K562 (cell line): ENCODE data around the gene UCK1. TPM values are rescaled to one million over a fixed set of nuclear protein-coding genes. Genes with fewer than 3 reads are reported as not detected.

ENCODE experiments used
- ATAC-seq: fragments of 200-7000 bp; cut with Tn5 transposase; 3 replicates; pipeline ENCODE4 v1.9.1; 2020; ENCODE audit warnings: moderate library complexity
- BruUV-seq: library from RNA; stranded (reverse); fragments of 400-500 nt; replicated peaks from 2 replicates; lab custom pipeline; 2021; lab: Mats Ljungman, UMichigan
- CTCF ChIA-PET: fragments of 300-600 bp; formaldehyde crosslinking; extraction: SDS; loops from one replicate; lab custom pipeline; 2021; ENCODE audit warnings: low intra/inter-chr PET ratio; lab: Yijun Ruan, JAX
- POLR2A ChIA-PET: fragments of 300-600, 350-650 bp; sonication (Branson Sonifier 250); formaldehyde crosslinking; extraction: SDS; loops from one replicate; lab custom pipeline; 2021; ENCODE audit warnings: antibody characterized with exemption, inconsistent platforms; lab: Yijun Ruan, JAX
- DNase-seq, 4 experiments: peaks; one replicate each; pipeline versions ENCODE4 v3.0.0 to v3.0.0-alpha.2; 2011 to 2018; ENCODE audit warnings: low spot score in 3 of 4, mixed read lengths in 3 of 4; ENCODE audit errors: extremely low read depth in 1 of 4
- FAIRE-seq: peaks from 2 replicates; lab custom pipeline; 2011; peaks lifted over from hg19 to GRCh38; lab: Jason Lieb, UNC
- H2AFZ ChIP-seq: 2 replicates; pipeline ENCODE4 v1.6.0; 2011; ENCODE audit warnings: low read depth, low read length, control low read depth, inconsistent platforms
- H3K27ac ChIP-seq: fragments of 200-600 bp; 3 replicates; pipeline ENCODE4 v1.8.0; 2011; ENCODE audit warnings: low read depth, mild to moderate bottlenecking, control low read depth, inconsistent platforms, low read length, moderate library complexity, mixed read lengths; ENCODE audit errors: extremely low read depth
- H3K27me3 ChIP-seq, 2 experiments: fragments of 300-600 bp in 1 of 2; 2 replicates in 1 of 2; 3 replicates in 1 of 2; pipeline versions ENCODE4 v1.6.0 to v1.8.0; 2011; ENCODE audit warnings: inconsistent platforms in 2 of 2, low read length in 2 of 2, mild to moderate bottlenecking in 1 of 2, mixed read lengths in 1 of 2, moderate library complexity in 1 of 2; ENCODE audit not compliant: control insufficient read depth in 2 of 2, insufficient read depth in 2 of 2
- H3K36me3 ChIP-seq: fragments of 300-600 bp; 3 replicates; pipeline ENCODE4 v1.8.0; 2011; ENCODE audit warnings: mild to moderate bottlenecking, low read length, inconsistent platforms; ENCODE audit not compliant: control insufficient read depth, insufficient read depth
- H3K4me1 ChIP-seq, 2 experiments: fragments of 200-600 bp in 1 of 2; replicated peaks in 1 of 2; 2 replicates in 1 of 2; 3 replicates in 1 of 2; pipeline versions ENCODE4 v1.5.1 to v1.8.0; 2011; ENCODE audit warnings: inconsistent platforms in 2 of 2, low read length in 2 of 2, mild to moderate bottlenecking in 1 of 2, mixed read lengths in 1 of 2, moderate library complexity in 1 of 2; ENCODE audit not compliant: control insufficient read depth in 2 of 2, insufficient read depth in 2 of 2
- H3K4me2 ChIP-seq: 2 replicates; pipeline ENCODE4 v1.6.1; 2011; ENCODE audit warnings: low read length, control low read depth, inconsistent platforms, mixed read lengths; ENCODE audit not compliant: insufficient read depth
- H3K4me3 ChIP-seq: fragments of 200-600 bp; sonication (generic), shearing (Covaris generic); 2 replicates; pipeline ENCODE4 v1.5.1; 2016; ENCODE audit warnings: control low read depth, inconsistent platforms
- H3K79me2 ChIP-seq: fragments of 200-600 bp; 3 replicates; pipeline ENCODE4 v1.8.0; 2011; ENCODE audit warnings: low read length, inconsistent platforms; ENCODE audit not compliant: control insufficient read depth, insufficient read depth
- H3K9ac ChIP-seq, 2 experiments: 2 replicates each; pipeline versions ENCODE4 v1.6.0 to v1.6.1; 2011; ENCODE audit warnings: low read depth in 2 of 2, low read length in 2 of 2, control low read depth in 1 of 2, inconsistent platforms in 1 of 2, mild to moderate bottlenecking in 1 of 2, mixed read lengths in 1 of 2; ENCODE audit not compliant: insufficient read depth in 1 of 2
- H3K9me1 ChIP-seq: one replicate; pipeline ENCODE4 v1.6.0; 2011; ENCODE audit warnings: inconsistent platforms, mild to moderate bottlenecking, low read length, moderate library complexity; ENCODE audit not compliant: control insufficient read depth, insufficient read depth
- H3K9me3 ChIP-seq: replicated peaks from 2 replicates; pipeline ENCODE4 v1.5.1; 2011; ENCODE audit warnings: low read depth, low read length, inconsistent platforms; ENCODE audit not compliant: control insufficient read depth, insufficient read depth
- H4K20me1 ChIP-seq: replicated peaks from 2 replicates; pipeline ENCODE4 v1.6.1; 2011; ENCODE audit warnings: low read length, inconsistent platforms, mixed read lengths; ENCODE audit not compliant: control insufficient read depth, insufficient read depth
- ATF7 ChIP-seq: fragments of 450-650 bp; IDR thresholded peaks from 2 replicates; pipeline ENCODE4 v1.7.1; 2014; ENCODE audit warnings: mild to moderate bottlenecking, moderate library complexity
- DDX20 ChIP-seq: fragments of 450-650 bp; IDR thresholded peaks from 2 replicates; pipeline ENCODE4 v1.6.1; 2016; ENCODE audit warnings: missing genetic modification characterization, low read depth, mild to moderate bottlenecking, missing compliant biosample characterization, moderate library complexity
- ELF2 ChIP-seq: fragments of 250-450 bp; sonication (Bioruptor Pico); IDR thresholded peaks from 2 replicates; pipeline ENCODE4 v1.5.0; 2021; ENCODE audit warnings: mild to moderate bottlenecking
- EP400 ChIP-seq: fragments of 450-650 bp; IDR thresholded peaks from 2 replicates; pipeline ENCODE4 v1.6.1; 2017; ENCODE audit warnings: antibody characterized with exemption, mild to moderate bottlenecking, moderate library complexity
- FOXJ3 ChIP-seq: sonication (generic); formaldehyde crosslinking; IDR thresholded peaks from 2 replicates; pipeline ENCODE4 v1.4.0; 2020; ENCODE audit warnings: mild to moderate bottlenecking, missing genetic modification reagents
- HDGF ChIP-seq: fragments of 450-650 bp; IDR thresholded peaks from 2 replicates; pipeline ENCODE4 v1.6.1; 2016
- IRF1 ChIP-seq: sonication (generic); formaldehyde crosslinking; IDR thresholded peaks from 2 replicates; pipeline ENCODE4 v1.8.0; 2022; ENCODE audit warnings: missing genetic modification reagents, mild to moderate bottlenecking, borderline replicate concordance
- KDM1A ChIP-seq, 2 experiments: fragments of 450-650 bp; IDR thresholded peaks; 2 replicates each; pipeline ENCODE4 v1.6.1; 2016; ENCODE audit warnings: mild to moderate bottlenecking in 2 of 2
- KLF10 ChIP-seq: fragments of 250-450 bp; sonication (Bioruptor Pico); IDR thresholded peaks from 2 replicates; pipeline ENCODE4 v1.6.1; 2021; ENCODE audit warnings: matching md5 sums
- NR4A1 ChIP-seq, 2 experiments: fragments of 250-450 bp in 1 of 2; fragments of 450-650 bp in 1 of 2; sonication (Bioruptor Pico) in 1 of 2; IDR thresholded peaks; 2 replicates each; pipeline versions ENCODE4 v1.4.0 to v1.6.1; 2016 to 2020; ENCODE audit warnings: mild to moderate bottlenecking in 2 of 2, missing compliant biosample characterization in 1 of 2, missing genetic modification characterization in 1 of 2, moderate library complexity in 1 of 2
- POLR2A ChIP-seq: fragments of 450-650 bp; conservative IDR thresholded peaks from 2 replicates; pipeline ENCODE4 v1.6.1; 2016
- PRPF4 ChIP-seq: fragments of 200-400 bp; formaldehyde crosslinking; IDR thresholded peaks from one replicate; pipeline ENCODE4 v1.6.1; 2017; ENCODE audit warnings: low read length, low read depth, mild to moderate bottlenecking; ENCODE audit not compliant: insufficient read depth, poor library complexity, severe bottlenecking
- PTRF ChIP-seq: fragments of 450-650 bp; IDR thresholded peaks from 2 replicates; pipeline ENCODE4 v1.6.1; 2016; ENCODE audit warnings: mild to moderate bottlenecking, missing genetic modification characterization, missing compliant biosample characterization
- PURB ChIP-seq: sonication (generic); formaldehyde crosslinking; IDR thresholded peaks from 2 replicates; pipeline ENCODE4 v1.9.0; 2021; ENCODE audit warnings: low read depth, mild to moderate bottlenecking, missing genetic modification reagents
- RBM15 ChIP-seq: fragments of 200-400 bp; formaldehyde crosslinking; IDR thresholded peaks from 2 replicates; pipeline ENCODE4 v1.6.1; 2018; ENCODE audit warnings: mild to moderate bottlenecking, low read length, moderate library complexity; ENCODE audit not compliant: insufficient read depth
- RCOR1 ChIP-seq, 2 experiments: IDR thresholded peaks; 2 replicates each; pipeline ENCODE4 v1.6.1; 2012; ENCODE audit warnings: low read depth in 2 of 2, low read length in 2 of 2, borderline replicate concordance in 1 of 2, improper control_type of control experiment in 1 of 2
- RFX5 ChIP-seq: IDR thresholded peaks from 2 replicates; pipeline ENCODE4 v1.6.1; 2011; ENCODE audit warnings: low read depth, mild to moderate bottlenecking, improper control_type of control experiment, low read length
- SMARCA4 ChIP-seq: fragments of 450-650 bp; IDR thresholded peaks from 2 replicates; pipeline ENCODE4 v1.6.1; 2016
- SP2 ChIP-seq: IDR thresholded peaks from 2 replicates; pipeline ENCODE4 v1.6.1; 2011; ENCODE audit warnings: mild to moderate bottlenecking, low read depth, low read length, moderate library complexity; ENCODE audit not compliant: poor library complexity, severe bottlenecking; ENCODE audit errors: extremely low read depth
- SRSF9 ChIP-seq: fragments of 200-400 bp; formaldehyde crosslinking; IDR thresholded peaks from 2 replicates; pipeline ENCODE4 v1.6.1; 2017; ENCODE audit warnings: low read depth, low read length, borderline replicate concordance
- TEAD4 ChIP-seq, 2 experiments: sonication (generic) in 1 of 2; formaldehyde crosslinking in 1 of 2; IDR thresholded peaks; 2 replicates each; pipeline versions ENCODE4 v1.6.1 to v1.8.0; 2012 to 2022; ENCODE audit warnings: borderline replicate concordance in 1 of 2, inconsistent platforms in 1 of 2, low read length in 1 of 2, mild to moderate bottlenecking in 1 of 2, missing genetic modification reagents in 1 of 2
- XRCC3 ChIP-seq: fragments of 450-650 bp; IDR thresholded peaks from 2 replicates; pipeline ENCODE4 v1.6.1; 2017; ENCODE audit warnings: mild to moderate bottlenecking, moderate library complexity
- YBX1 ChIP-seq: fragments of 450-650 bp; IDR thresholded peaks from 2 replicates; pipeline ENCODE4 v1.7.1; 2016; ENCODE audit warnings: mild to moderate bottlenecking
- WGBS: fragments of 100-300 bp; shearing (Covaris generic); methylation state at CpG from one replicate; pipeline ENCODE4 v1.1.6; 2016; ENCODE audit warnings: low coverage, mixed read lengths; ENCODE audit not compliant: insufficient coverage; ENCODE audit errors: missing lambda C conversion rate; 5-methylcytosine and 5-hydroxymethylcytosine counted together
- in situ Hi-C: fragments of 300-500 bp; cut with MboI; formaldehyde crosslinking; loops from 4 replicates; pipeline ENCODE4 v1.15.0; 2018; ENCODE audit warnings: inconsistent platforms, mixed read lengths
- intact Hi-C: fragments of 100-400 bp; cut with micrococcal nuclease; formaldehyde crosslinking; loops from 2 replicates; pipeline ENCODE4 v1.14.2; 2022
- polyA plus RNA-seq, 8 experiments: library from polyadenylated mRNA; depleted of rRNA in 4 of 8; stranded (reverse) in 5 of 8; unstranded in 3 of 8; fragments of >200 nt; fragmentation: Nextera tagmentation in 2 of 8; fragmentation: Illumina TruSeq in 1 of 8; extraction: Ambion mirVana in 2 of 8; extraction: Trizol in 1 of 8; gene quantifications; 2 replicates each; pipeline versions ENCODE4 v1.2.1 to v1.2.3, GENCODE V29; 2011 to 2014; ENCODE audit warnings: inconsistent platforms in 1 of 8, missing spikeins in 1 of 8
- total RNA-seq, 7 experiments: library from RNA; depleted of rRNA in 6 of 7; stranded (reverse); fragments of >200 nt in 6 of 7; fragmentation: Illumina TruSeq in 2 of 7; extraction: Trizol in 2 of 7; gene quantifications; 2 replicates each; pipeline versions ENCODE4 v1.2.1 to v1.2.3, GENCODE V29; 2011 to 2021; ENCODE audit warnings: low replicate concordance in 1 of 7
- TF ChIP-seq, protein P1 (sequence below): fragments of 250-450 bp; sonication (Bioruptor Pico); IDR thresholded peaks from 2 replicates; pipeline ENCODE4 v1.4.0; 2020

Gene UCK1
- total and polyA plus RNA-seq, 9 of the 15 experiments (the other 6 are each of a cell fraction or from before 2014, with no cell fraction given) = 0.27 to 27.5 (median 16.1) TPM

DNA sequence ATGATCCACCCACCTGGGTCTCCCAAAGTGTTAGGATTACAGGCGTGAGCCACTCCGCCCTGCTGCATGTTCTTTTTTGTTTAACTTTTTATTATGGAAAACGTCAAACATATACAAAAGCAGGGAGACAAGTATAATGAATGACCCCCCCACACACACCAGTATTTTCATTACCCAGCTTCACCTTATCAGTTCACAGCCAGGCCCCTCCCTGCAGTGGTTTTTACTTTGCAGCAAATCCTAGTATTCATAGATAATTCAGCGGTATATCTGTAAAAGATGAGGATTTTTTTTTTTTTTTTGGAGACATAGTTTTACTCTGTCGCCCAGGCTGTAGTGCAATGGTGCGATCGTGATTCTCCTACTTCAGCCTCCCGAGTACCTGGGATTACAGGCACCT lies 26.1 kb downstream of the UCK1 start:
- no peak overlapping the region for H2AFZ ChIP-seq
- POLR2A ChIA-PET = interaction anchor here (0.6 kb wide), 2 partner anchors 39 to 144 kb away, joined by 3 read pairs; no protein-coding TSS in a partner anchor
- no peaks in the 10 kb centered on the region for H3K9me3 ChIP-seq
- H3K4me3 ChIP-seq = no peak overlapping the region
- no peak overlapping the region for H3K4me2 ChIP-seq
- H3K36me3 ChIP-seq = peaks cover 11% of the 10 kb centered on the region; the same call in 1 of the 3 replicates
- H3K9ac ChIP-seq = no peak overlapping the region
- BruUV-seq = no TSS peak
- intact Hi-C loops = loop anchor here (10.0 kb wide), 1 partner anchor 240 kb away; the partner anchor contains the start of gene RAPGEF1
- H3K27ac ChIP-seq = no peak overlapping the region
- WGBS = 52% methylated on average over 7 of the region's 8 CpGs
- H3K79me2 ChIP-seq = peaks cover 10% of the 10 kb centered on the region
- H4K20me1 ChIP-seq = no peaks in the 10 kb centered on the region; the same call in 1 of the 2 replicates
- DNase-seq = peak in 2 of 4 experiments; percentile 46 to 60
- FAIRE-seq = peak; percentile 40
- in situ Hi-C loops = no loop called here
- CTCF ChIA-PET = no interaction called here
- ATAC-seq = no peak
- no peaks in the 10 kb centered on the region for H3K27me3 ChIP-seq
- peaks cover 4 to 25% of the 10 kb centered on the region in 2 experiments; a peak in 4 of 5 replicates for H3K4me1 ChIP-seq
- H3K9me1 ChIP-seq = no peaks in the 10 kb centered on the region
- TF ChIP-seq ELF2 (CRISPR knock-in tag) (no peak), HDGF (no peak), KLF10 (CRISPR knock-in tag) (no peak), POLR2A (no peak), RFX5 (no peak), KDM1A (IDR thresholded peaks at IDR 0.05) (peak; percentile 70 to 80), XRCC3 (no peak), SMARCA4 (peak; percentile 36; the same call in 1 of the 2 replicates), DDX20 (tag) (no peak), IRF1 (CRISPR knock-in tag) (no peak), PTRF (tag) (no peak), TEAD4 (IDR thresholded peaks at IDR 0.05; ENCODE audit: low read length) (peak; percentile 24; the same call in 1 of the 2 replicates), TEAD4 (CRISPR knock-in tag; IDR thresholded peaks at IDR 0.05; ENCODE audit: borderline replicate concordance) (no peak), RBM15 (no peak), ATF7 (no peak), YBX1 (no peak), PURB (no peak), SP2 (no peak), RCOR1 (IDR thresholded peaks at IDR 0.05; ENCODE audit: borderline replicate concordance in 1 of 2, low read depth in 2 of 2, low read length in 2 of 2) (peak in 1 of 2 experiments; percentile 82; a peak in 2 of 4 replicates), SRSF9 (no peak), EP400 (no peak), FOXJ3 (CRISPR knock-in tag) (no peak), PRPF4 (no peak), NR4A1 (CRISPR knock-in tag; IDR thresholded peaks at IDR 0.05) (no peak), NR4A1 (tag; IDR thresholded peaks at IDR 0.05) (no peak)
- TF ChIP-seq, protein P1, sequence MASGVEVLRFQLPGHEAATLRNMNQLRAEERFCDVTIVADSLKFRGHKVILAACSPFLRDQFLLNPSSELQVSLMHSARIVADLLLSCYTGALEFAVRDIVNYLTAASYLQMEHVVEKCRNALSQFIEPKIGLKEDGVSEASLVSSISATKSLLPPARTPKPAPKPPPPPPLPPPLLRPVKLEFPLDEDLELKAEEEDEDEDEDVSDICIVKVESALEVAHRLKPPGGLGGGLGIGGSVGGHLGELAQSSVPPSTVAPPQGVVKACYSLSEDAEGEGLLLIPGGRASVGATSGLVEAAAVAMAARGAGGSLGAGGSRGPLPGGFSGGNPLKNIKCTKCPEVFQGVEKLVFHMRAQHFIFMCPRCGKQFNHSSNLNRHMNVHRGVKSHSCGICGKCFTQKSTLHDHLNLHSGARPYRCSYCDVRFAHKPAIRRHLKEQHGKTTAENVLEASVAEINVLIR (CRISPR knock-in tag) = no peak
